GM12865 (cell line): ENCODE results near the gene GP2.
"Not testable (repeated sequence)": the region's sequence is repeated elsewhere in the genome, so short reads cannot be mapped to it uniquely, and the experiment has no call there.

ENCODE experiments used
- DNase-seq: peaks from one replicate; pipeline ENCODE4 v3.0.0; 2010; ENCODE audit warnings: low read depth
- H3K4me3 ChIP-seq: 2 replicates; pipeline ENCODE4 v1.5.1; 2011; ENCODE audit warnings: mild to moderate bottlenecking, low read depth, low read length, control low read depth
- TF ChIP-seq, protein P1 (sequence below): IDR thresholded peaks from 2 replicates; pipeline ENCODE4 v1.5.1; 2011; ENCODE audit warnings: low read length, control low read depth, low read depth, inconsistent platforms; ENCODE audit not compliant: insufficient read depth; ENCODE audit errors: missing control alignments

Gene GP2

DNA sequence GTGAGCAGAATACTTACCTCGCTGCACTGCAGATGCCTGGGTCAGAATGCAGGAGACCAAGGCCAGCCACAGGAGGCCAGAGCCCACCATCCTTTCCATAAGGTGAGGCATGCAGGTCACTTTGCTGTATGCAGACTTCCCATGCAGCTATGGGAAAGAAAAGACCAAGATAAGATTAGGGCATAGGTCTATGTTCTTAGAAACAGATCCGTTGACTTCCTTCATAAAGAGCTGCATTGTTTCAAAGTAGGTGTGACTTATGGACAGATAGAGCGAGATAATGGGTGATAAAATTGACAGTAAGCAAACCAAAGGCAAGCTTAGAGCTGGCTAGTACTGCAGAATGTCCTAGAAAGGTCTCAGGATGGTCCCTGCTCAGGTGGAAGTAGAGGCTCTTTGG lies 992 bp downstream of the GP2 start:
- no peak overlapping the region for H3K4me3 ChIP-seq
- DNase-seq = no peak
- TF ChIP-seq, protein P1, sequence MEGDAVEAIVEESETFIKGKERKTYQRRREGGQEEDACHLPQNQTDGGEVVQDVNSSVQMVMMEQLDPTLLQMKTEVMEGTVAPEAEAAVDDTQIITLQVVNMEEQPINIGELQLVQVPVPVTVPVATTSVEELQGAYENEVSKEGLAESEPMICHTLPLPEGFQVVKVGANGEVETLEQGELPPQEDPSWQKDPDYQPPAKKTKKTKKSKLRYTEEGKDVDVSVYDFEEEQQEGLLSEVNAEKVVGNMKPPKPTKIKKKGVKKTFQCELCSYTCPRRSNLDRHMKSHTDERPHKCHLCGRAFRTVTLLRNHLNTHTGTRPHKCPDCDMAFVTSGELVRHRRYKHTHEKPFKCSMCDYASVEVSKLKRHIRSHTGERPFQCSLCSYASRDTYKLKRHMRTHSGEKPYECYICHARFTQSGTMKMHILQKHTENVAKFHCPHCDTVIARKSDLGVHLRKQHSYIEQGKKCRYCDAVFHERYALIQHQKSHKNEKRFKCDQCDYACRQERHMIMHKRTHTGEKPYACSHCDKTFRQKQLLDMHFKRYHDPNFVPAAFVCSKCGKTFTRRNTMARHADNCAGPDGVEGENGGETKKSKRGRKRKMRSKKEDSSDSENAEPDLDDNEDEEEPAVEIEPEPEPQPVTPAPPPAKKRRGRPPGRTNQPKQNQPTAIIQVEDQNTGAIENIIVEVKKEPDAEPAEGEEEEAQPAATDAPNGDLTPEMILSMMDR = no peak

DNA sequence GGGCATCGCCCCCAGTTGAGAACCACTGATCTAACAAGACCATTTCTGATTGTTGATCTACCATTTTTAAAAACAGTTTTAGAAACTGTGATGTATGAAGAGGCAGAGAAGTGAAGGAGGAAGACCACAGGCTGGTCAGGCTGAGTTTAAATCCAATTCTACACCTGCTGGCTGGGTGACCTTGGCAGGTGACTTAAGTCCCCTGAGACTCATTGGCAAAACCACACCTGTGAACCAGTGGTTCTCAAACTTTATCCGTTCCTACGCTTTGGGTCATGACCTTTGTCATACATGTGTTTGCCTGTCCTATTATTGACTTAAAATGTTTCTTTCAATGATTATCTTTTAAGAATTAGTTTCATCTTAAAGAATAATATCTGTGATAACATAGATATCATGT lies 2.3 kb downstream of the GP2 start:
- no peak for DNase-seq
- TF ChIP-seq, protein P1 = no peak
- no peak overlapping the region for H3K4me3 ChIP-seq

DNA sequence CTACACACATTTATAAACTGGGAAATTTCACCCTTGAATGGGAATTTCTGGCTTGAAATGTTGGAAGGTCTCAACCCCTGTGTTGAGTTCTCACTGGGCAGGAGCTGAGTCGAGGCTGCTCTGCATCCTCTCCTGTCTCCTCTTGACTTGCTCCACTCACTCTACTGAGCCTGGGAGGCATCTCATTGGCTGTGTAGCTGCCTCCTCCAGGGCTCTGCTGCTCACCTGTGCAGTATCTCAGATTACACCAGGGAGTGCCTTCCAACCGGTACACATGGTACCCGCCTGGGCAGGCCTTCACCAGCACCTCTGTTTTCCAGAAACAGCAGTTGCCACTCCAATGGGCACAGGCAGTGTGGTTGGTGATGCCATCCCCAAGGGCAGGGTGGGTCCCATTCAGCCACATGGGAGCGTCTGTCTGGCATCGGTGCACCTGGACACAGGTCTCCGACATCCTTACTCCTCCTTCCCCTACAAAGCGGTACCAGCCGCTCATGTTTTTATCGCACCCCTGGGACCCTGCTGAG lies 3.7 kb downstream of the GP2 start:
- TF ChIP-seq, protein P1 = no peak
- DNase-seq = no peak
- H3K4me3 ChIP-seq = no peak overlapping the region

DNA sequence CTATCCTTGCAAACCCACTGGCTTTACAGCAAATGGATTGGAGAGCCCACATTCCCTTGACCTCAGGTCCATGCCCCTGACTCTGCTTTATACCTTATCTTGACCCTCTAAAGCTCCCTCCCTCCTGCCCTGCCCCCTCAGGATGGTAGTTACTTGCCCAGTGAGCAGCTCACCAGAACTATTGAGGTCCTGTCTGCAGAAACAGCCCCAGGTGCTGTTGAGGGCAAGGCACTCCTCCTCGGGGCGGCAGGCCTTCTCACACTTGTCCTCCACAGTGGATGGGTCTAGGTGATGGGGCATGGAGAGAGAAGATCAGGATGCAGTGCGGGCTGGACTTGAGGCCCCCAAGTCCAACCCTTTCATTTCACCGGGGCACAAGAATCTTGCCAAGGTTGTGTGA lies 4.6 kb downstream of the GP2 start:
- TF ChIP-seq, protein P1 = no peak
- no peak overlapping the region for H3K4me3 ChIP-seq
- DNase-seq = no peak

DNA sequence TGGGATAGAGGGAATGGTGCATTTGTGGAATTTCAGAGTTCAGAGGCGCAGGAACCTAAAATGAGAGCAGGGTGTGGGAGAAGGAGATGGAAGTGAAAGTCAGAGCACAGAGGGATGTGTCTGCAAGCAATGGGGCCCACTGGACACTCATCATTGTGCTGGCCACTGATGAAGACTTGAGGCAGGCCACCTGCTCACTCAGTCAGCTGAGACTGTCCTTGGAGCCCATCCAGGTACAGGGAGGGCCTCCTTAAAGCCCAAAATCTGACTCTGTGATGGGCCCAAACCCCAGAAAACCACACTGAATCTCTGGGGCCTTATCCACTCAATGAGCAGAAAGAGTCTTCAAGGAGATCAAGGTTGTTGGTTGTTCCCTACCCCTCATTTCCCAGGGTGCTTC lies 5.6 kb downstream of the GP2 start:
- DNase-seq = no peak
- no peak overlapping the region for H3K4me3 ChIP-seq
- TF ChIP-seq, protein P1 = no peak

DNA sequence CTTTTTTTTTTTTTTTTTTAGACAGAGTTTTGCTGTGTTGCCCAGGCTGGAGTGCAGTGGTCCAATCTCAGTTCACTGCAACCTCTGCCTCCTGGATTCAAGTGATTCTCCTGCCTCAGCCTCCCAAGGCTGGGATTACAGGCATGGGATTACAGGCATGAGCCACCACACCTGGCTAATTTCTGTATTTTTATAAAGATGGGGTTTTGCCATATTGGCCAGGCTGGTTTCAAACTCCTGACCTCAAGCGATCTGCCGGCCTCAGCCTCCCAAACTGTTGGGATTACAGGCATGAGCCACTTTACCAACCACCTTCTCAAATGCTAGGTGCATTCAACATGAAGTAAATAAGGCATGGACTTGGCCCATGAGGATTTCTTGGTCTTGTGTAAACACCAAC lies 6.3 kb downstream of the GP2 start:
- DNase-seq, H3K4me3 ChIP-seq: not testable (repeated sequence)

DNA sequence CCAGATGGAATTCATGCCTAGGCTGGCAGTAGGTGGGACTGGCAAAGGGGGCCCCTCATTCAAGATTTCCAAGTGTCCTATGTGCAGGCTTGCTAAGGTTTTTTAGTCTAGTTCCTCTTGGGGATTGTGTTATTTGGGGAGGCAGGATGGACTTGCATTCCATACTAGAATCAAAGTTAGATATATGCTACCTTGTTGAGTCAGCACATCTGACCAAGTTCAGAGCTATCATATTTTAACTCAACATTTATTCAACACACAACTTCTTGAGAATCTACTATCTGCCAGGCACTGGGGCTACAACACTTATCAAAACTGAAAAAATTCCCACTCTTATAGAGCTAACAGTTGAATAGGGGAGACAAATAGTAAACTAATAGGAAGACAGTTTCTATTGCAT lies 6.7 kb downstream of the GP2 start:
- TF ChIP-seq, protein P1 = no peak
- no peak overlapping the region for H3K4me3 ChIP-seq
- no peak for DNase-seq
